ENCODE results near the gene PSMC4. TPM values are rescaled to one million over a fixed set of nuclear protein-coding genes. Genes with fewer than 3 reads are reported as not detected.

The PSMC4 gene
- total RNA-seq, 1 donor from 2014 or later = 118 TPM

- DNase-seq (ENCODE audit: low read depth, low spot score) = no peak
- Mint-ChIP-seq H3K27me3 (ENCODE audit: low read depth) (peaks cover 13% of the 10 kb centered on the region), H3K9me3 (peaks cover 7% of the 10 kb centered on the region), H3K36me3 (ENCODE audit: low read depth) (no peaks in the 10 kb centered on the region), H3K4me3 (no peak overlapping the region), H3K27ac (ENCODE audit: unreplicated experiment) (no peak overlapping the region), H3K4me1 (no peaks in the 10 kb centered on the region)
- TF ChIP-seq CTCF (conservative IDR thresholded peaks at IDR 0.05) = no peak
Measured at GRCh38 chr19:39935364-39935661, 35.7 kb upstream of the PSMC4 start.

- Mint-ChIP-seq H3K36me3 (ENCODE audit: low read depth) (no peaks in the 10 kb centered on the region), H3K4me1 (no peaks in the 10 kb centered on the region), H3K4me3 (no peak overlapping the region), H3K27ac (ENCODE audit: unreplicated experiment) (peak overlapping the region; percentile 14), H3K9me3 (peaks cover 7% of the 10 kb centered on the region), H3K27me3 (ENCODE audit: low read depth) (peaks cover 9% of the 10 kb centered on the region)
- TF ChIP-seq CTCF (conservative IDR thresholded peaks at IDR 0.05) = no peak
- no peak for DNase-seq (ENCODE audit: low read depth, low spot score)
Measured at GRCh38 chr19:39936020-39936419, 34.9 kb upstream of the PSMC4 start.

- Mint-ChIP-seq H3K36me3 (ENCODE audit: low read depth) (no peaks in the 10 kb centered on the region), H3K27me3 (ENCODE audit: low read depth) (peaks cover 9% of the 10 kb centered on the region), H3K4me1 (peaks cover 2% of the 10 kb centered on the region), H3K9me3 (peaks cover 7% of the 10 kb centered on the region), H3K27ac (ENCODE audit: unreplicated experiment) (no peak overlapping the region), H3K4me3 (no peak overlapping the region)
- TF ChIP-seq CTCF (conservative IDR thresholded peaks at IDR 0.05) = no peak
- no peak for DNase-seq (ENCODE audit: low read depth, low spot score)
Measured at GRCh38 chr19:39936622-39937021, 34.3 kb upstream of the PSMC4 start.

GRCh38 chr19:39937094-39937720 lies 33.8 kb upstream of the PSMC4 start:
- Mint-ChIP-seq H3K36me3 (ENCODE audit: low read depth) (no peaks in the 10 kb centered on the region), H3K27me3 (ENCODE audit: low read depth) (peaks cover 9% of the 10 kb centered on the region), H3K9me3 (peaks cover 7% of the 10 kb centered on the region), H3K4me3 (no peak overlapping the region), H3K27ac (ENCODE audit: unreplicated experiment) (no peak overlapping the region), H3K4me1 (peaks cover 8% of the 10 kb centered on the region)
- TF ChIP-seq CTCF (conservative IDR thresholded peaks at IDR 0.05) = no peak
- no peak for DNase-seq (ENCODE audit: low read depth, low spot score)

GRCh38 chr19:39937787-39938186 lies 33.2 kb upstream of the PSMC4 start:
- Mint-ChIP-seq H3K36me3 (ENCODE audit: low read depth) (no peaks in the 10 kb centered on the region), H3K4me3 (no peak overlapping the region), H3K9me3 (peaks cover 7% of the 10 kb centered on the region), H3K4me1 (peaks cover 14% of the 10 kb centered on the region), H3K27me3 (ENCODE audit: low read depth) (peaks cover 9% of the 10 kb centered on the region), H3K27ac (ENCODE audit: unreplicated experiment) (no peak overlapping the region)
- TF ChIP-seq CTCF (conservative IDR thresholded peaks at IDR 0.05) = no peak
- DNase-seq (ENCODE audit: low read depth, low spot score) = no peak
